ENCODE data around the gene ZNF541. TPM values are rescaled to one million over a fixed set of nuclear protein-coding genes. Genes with fewer than 3 reads are reported as not detected.

Gene ZNF541
- total and polyA plus RNA-seq, 10 of the 15 experiments (the other 5 are each of a cell fraction or from before 2014, with no cell fraction given): 0.03 to 0.12 (median 0.07) TPM; not detected in 4

DNA sequence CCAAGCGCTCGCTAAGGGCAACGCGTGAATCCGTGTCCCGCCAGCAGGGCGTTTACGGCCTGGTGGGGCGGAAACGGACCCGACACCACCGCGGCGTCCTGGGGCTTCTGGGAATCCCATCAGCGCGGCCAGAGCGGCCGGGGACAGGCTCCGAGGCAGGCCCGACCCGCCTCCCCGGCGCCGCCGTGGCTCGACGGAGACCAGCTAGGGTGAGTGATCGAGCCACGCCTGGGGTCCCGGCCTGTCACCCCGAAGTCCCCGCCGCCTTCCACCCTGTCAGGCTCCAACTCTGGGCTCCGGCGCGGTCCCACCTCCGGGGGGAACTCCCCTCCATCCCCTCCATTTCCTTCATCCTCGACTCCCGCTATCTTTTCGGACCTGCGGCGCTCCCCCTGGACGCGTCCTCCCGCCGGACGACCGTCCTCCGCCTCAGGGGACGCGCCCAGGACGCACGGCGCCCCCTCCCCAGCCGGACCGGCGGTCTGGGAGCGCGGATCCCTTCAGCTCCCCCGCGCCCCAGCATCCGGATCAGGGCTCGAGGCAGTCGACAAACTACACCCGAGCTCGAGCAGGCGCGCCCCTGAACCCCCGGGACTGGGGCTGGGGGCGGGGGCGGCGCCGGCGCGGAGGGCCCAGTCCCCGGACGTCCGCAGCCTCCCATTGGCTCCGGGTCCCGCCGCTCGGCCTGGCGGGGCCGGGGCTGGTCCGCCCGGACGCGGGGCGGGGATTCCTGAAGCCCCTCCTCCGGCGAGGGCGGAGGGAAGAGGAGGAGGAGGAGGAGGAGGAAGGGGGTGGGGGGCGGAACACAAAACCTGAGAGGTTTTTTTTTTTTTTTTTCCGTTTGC is 35.3 kb upstream of the ZNF541 start:
- peaks cover 43% of the 10 kb centered on the region for H3K79me2 ChIP-seq (ENCODE audit: control insufficient read depth, insufficient read depth, low read length)
- ChIA-PET POLR2A (interaction anchor here (0.7 to 1.4 kb wide), 3 partner anchors 9 to 93 kb away, joined by 3 to 6 read pairs (median 5); partner anchors contain the start of gene NAPA), CTCF (interaction anchor here (0.6 kb wide), 1 partner anchor 9 kb away, joined by 3 read pairs; no protein-coding TSS in a partner anchor), RAD21 (ENCODE audit: unreplicated experiment) (interaction anchor here (2.0 kb wide), 1 partner anchor 93 kb away, joined by 6 read pairs; the partner anchor contains the start of gene NAPA), SMC1A (ENCODE audit: uncharacterized antibody, unreplicated experiment) (interaction anchor here (1.2 kb wide), 1 partner anchor 10 kb away, joined by 3 read pairs; no protein-coding TSS in a partner anchor)
- H3K27ac ChIP-seq (ENCODE audit: control insufficient read depth, insufficient read depth): peak overlapping the region; percentile 94
- no peaks in the 10 kb centered on the region for H3K9me3 ChIP-seq (replicated peaks; ENCODE audit: control insufficient read depth, insufficient read depth, low read length)
- peak overlapping the region; percentile 97 for H3K4me3 ChIP-seq
- H3K27me3 ChIP-seq (replicated peaks in 1 of 2; ENCODE audit: control insufficient read depth in 2 of 2, insufficient read depth in 2 of 2, low read length in 1 of 2): no peaks in the 10 kb centered on the region
- H2AFZ ChIP-seq (ENCODE audit: control insufficient read depth, low read depth, low read length): peak overlapping the region; percentile 89
- peak; percentile 96 for ATAC-seq
- peaks cover 8% of the 10 kb centered on the region; the same call in 1 of the 2 replicates for H3K4me1 ChIP-seq (ENCODE audit: control insufficient read depth, insufficient read depth, low read length)
- no peaks in the 10 kb centered on the region; the same call in 1 of the 2 replicates for H4K20me1 ChIP-seq (ENCODE audit: control insufficient read depth, insufficient read depth)
- FAIRE-seq: peak; percentile 74
- in situ Hi-C loops (cut with MboI): no loop called here
- H3K36me3 ChIP-seq (ENCODE audit: control insufficient read depth in 2 of 2, insufficient read depth in 2 of 2, low read length in 1 of 2): no peaks in the 10 kb centered on the region
- DNase-seq (ENCODE audit: low read depth, low spot score): peak; percentile 68
- BruUV-seq (replicated peaks): TSS peak; percentile 95
- WGBS (ENCODE audit: insufficient coverage, insufficient replicate concordance, low lambda C conversion rate, missing lambda C conversion rate): under 1% methylated on average over 66 of the region's 94 CpGs
- intact Hi-C loops (cut with micrococcal nuclease; ENCODE audit: unreplicated experiment): loop anchor here (1.0 kb wide), 2 partner anchors 8 to 93 kb away; partner anchors contain the start of gene NAPA
- H3K4me2 ChIP-seq (ENCODE audit: control insufficient read depth, insufficient read depth): peak overlapping the region; percentile 84
- H3K9ac ChIP-seq (ENCODE audit: control insufficient read depth, insufficient read depth, low read length): peak overlapping the region; percentile 96
- peak; percentile 62; the same call in 1 of the 2 replicates for TF ChIP-seq PML (IDR thresholded peaks at IDR 0.05; ENCODE audit: low read length)
- TF ChIP-seq, protein P1, sequence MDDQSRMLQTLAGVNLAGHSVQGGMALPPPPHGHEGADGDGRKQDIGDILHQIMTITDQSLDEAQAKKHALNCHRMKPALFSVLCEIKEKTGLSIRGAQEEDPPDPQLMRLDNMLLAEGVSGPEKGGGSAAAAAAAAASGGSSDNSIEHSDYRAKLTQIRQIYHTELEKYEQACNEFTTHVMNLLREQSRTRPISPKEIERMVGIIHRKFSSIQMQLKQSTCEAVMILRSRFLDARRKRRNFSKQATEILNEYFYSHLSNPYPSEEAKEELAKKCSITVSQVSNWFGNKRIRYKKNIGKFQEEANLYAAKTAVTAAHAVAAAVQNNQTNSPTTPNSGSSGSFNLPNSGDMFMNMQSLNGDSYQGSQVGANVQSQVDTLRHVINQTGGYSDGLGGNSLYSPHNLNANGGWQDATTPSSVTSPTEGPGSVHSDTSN (IDR thresholded peaks at IDR 0.05; ENCODE audit: insufficient replicate concordance, low read depth, low read length): peak; percentile 97
- TF ChIP-seq, protein P2, sequence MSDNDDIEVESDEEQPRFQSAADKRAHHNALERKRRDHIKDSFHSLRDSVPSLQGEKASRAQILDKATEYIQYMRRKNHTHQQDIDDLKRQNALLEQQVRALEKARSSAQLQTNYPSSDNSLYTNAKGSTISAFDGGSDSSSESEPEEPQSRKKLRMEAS (IDR thresholded peaks at IDR 0.05; ENCODE audit: low read depth, low read length): no peak
- TF ChIP-seq BACH1 (IDR thresholded peaks at IDR 0.05; ENCODE audit: borderline replicate concordance): peak; percentile 56; the same call in 1 of the 2 replicates
- TF ChIP-seq STAT3 (IDR thresholded peaks at IDR 0.05; ENCODE audit: low read depth, low read length): no peak
- no peak for TF ChIP-seq SREBF2 (IDR thresholded peaks at IDR 0.05; ENCODE audit: low read length)
- TF ChIP-seq YY1 (IDR thresholded peaks at IDR 0.05; ENCODE audit: low read depth, low read length): peak; percentile 46
- TF ChIP-seq NR2C2 (IDR thresholded peaks at IDR 0.05; ENCODE audit: borderline replicate concordance, control insufficient read depth, insufficient read length, low read depth): no peak
- peak; percentile 76 for TF ChIP-seq POLR2AphosphoS2 (IDR thresholded peaks at IDR 0.05; ENCODE audit: low read depth, low read length)
- TF ChIP-seq HCFC1 (IDR thresholded peaks at IDR 0.05; ENCODE audit: low read length): no peak
- no peak for TF ChIP-seq CBX5 (IDR thresholded peaks at IDR 0.05; ENCODE audit: low read depth)
- no peak for TF ChIP-seq HDGF (IDR thresholded peaks at IDR 0.05)
- no peak for TF ChIP-seq ESRRA (IDR thresholded peaks at IDR 0.05; ENCODE audit: low read length)
- TF ChIP-seq IRF4 (IDR thresholded peaks at IDR 0.05; ENCODE audit: low read depth, low read length): no peak
- TF ChIP-seq SMAD5 (IDR thresholded peaks at IDR 0.05; ENCODE audit: low read depth): no peak
- no peak for TF ChIP-seq WRNIP1 (IDR thresholded peaks at IDR 0.05; ENCODE audit: borderline replicate concordance, low read depth, low read length)
- TF ChIP-seq CBX3 (IDR thresholded peaks at IDR 0.05; ENCODE audit: borderline replicate concordance, low read depth): no peak
- TF ChIP-seq, protein P3, sequence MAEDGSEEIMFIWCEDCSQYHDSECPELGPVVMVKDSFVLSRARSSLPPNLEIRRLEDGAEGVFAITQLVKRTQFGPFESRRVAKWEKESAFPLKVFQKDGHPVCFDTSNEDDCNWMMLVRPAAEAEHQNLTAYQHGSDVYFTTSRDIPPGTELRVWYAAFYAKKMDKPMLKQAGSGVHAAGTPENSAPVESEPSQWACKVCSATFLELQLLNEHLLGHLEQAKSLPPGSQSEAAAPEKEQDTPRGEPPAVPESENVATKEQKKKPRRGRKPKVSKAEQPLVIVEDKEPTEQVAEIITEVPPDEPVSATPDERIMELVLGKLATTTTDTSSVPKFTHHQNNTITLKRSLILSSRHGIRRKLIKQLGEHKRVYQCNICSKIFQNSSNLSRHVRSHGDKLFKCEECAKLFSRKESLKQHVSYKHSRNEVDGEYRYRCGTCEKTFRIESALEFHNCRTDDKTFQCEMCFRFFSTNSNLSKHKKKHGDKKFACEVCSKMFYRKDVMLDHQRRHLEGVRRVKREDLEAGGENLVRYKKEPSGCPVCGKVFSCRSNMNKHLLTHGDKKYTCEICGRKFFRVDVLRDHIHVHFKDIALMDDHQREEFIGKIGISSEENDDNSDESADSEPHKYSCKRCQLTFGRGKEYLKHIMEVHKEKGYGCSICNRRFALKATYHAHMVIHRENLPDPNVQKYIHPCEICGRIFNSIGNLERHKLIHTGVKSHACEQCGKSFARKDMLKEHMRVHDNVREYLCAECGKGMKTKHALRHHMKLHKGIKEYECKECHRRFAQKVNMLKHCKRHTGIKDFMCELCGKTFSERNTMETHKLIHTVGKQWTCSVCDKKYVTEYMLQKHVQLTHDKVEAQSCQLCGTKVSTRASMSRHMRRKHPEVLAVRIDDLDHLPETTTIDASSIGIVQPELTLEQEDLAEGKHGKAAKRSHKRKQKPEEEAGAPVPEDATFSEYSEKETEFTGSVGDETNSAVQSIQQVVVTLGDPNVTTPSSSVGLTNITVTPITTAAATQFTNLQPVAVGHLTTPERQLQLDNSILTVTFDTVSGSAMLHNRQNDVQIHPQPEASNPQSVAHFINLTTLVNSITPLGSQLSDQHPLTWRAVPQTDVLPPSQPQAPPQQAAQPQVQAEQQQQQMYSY (CRISPR knock-in tag; IDR thresholded peaks at IDR 0.05): no peak
- no peak for TF ChIP-seq PAX5 (IDR thresholded peaks at IDR 0.05; ENCODE audit: borderline replicate concordance, low read depth, low read length)
- no peak for TF ChIP-seq ZNF24 (IDR thresholded peaks at IDR 0.05)
